D721Med (cell line): ENCODE data around the gene SCN4B.

Experiments used
- DNase-seq: peaks from one replicate; pipeline ENCODE4 v3.0.0; 2011; ENCODE audit warnings: low spot score; ENCODE audit not compliant: insufficient read length
- FAIRE-seq: peaks from 2 replicates; lab custom pipeline; 2011; peaks lifted over from hg19 to GRCh38; lab: Jason Lieb, UNC
- TF ChIP-seq, protein P1 (sequence below): IDR thresholded peaks from 2 replicates; pipeline ENCODE4 v1.5.1; 2012; ENCODE audit warnings: mild to moderate bottlenecking, control low read depth; ENCODE audit not compliant: insufficient read depth; ENCODE audit errors: missing control alignments

The SCN4B gene

DNA sequence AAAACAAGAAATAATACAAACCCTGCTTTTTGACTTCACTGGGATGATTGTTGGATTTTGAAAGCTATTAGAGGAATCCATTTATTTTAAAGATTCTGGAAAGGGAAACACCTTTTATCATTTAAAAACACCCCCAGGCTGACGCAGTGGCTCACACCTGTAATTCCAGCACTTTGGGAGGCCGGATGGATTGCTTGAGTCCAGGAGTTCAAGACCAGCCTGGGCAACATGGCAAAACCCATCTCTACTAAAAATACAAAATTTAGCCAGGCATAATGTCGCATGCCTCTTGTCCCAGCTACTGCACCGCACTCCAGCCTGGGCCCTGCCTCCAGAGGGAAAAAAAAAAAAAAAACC lies 24.1 kb upstream of the SCN4B start:
- TF ChIP-seq, protein P1, sequence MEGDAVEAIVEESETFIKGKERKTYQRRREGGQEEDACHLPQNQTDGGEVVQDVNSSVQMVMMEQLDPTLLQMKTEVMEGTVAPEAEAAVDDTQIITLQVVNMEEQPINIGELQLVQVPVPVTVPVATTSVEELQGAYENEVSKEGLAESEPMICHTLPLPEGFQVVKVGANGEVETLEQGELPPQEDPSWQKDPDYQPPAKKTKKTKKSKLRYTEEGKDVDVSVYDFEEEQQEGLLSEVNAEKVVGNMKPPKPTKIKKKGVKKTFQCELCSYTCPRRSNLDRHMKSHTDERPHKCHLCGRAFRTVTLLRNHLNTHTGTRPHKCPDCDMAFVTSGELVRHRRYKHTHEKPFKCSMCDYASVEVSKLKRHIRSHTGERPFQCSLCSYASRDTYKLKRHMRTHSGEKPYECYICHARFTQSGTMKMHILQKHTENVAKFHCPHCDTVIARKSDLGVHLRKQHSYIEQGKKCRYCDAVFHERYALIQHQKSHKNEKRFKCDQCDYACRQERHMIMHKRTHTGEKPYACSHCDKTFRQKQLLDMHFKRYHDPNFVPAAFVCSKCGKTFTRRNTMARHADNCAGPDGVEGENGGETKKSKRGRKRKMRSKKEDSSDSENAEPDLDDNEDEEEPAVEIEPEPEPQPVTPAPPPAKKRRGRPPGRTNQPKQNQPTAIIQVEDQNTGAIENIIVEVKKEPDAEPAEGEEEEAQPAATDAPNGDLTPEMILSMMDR: no peak
- DNase-seq: no peak
- no peak for FAIRE-seq

DNA sequence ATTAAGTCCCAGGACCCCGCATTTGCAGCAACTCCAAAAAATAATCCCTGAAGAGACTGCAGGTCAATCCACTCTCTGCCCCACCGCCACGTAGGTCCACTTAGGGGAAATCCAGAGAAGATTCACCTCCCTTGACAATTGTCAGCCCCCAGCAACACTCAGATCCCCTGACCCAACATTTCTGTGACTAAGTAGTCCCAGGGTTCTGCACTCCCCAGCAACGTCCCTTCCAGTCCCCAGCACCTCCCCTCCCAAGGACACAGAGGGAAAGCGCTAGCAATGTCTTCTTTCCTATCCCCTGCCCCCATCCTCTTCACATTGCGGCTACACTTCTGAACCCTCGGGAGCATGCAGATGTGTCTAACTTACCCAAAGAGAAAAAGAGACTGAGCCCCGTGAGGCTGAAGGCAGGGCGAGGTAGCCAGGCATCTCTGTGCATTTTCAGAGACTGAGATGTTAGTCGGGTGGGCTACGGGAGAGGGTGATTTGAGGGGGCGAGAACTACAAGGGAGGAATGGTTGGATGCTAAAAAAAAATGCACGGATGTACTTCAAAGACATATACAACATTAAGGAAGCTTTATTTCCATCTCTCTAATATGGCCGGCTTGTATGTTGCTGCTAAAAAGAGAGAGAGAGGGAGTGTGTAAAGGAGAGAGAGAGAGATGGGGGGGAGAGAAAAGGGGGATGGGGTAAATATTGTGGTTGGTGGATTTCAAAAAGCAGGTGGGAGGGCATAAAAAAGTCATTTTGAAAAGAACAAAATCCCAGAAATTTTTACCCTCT lies 23.6 kb upstream of the SCN4B start, which contains the start of gene SCN2B:
Gene SCN2B, minus strand, starts transcription at position 647 of the 785 bp plus-strand sequence. Its CDS starts 208 bp downstream, at position 439.
- FAIRE-seq: no peak
- TF ChIP-seq, protein P1: no peak
- DNase-seq: no peak

DNA sequence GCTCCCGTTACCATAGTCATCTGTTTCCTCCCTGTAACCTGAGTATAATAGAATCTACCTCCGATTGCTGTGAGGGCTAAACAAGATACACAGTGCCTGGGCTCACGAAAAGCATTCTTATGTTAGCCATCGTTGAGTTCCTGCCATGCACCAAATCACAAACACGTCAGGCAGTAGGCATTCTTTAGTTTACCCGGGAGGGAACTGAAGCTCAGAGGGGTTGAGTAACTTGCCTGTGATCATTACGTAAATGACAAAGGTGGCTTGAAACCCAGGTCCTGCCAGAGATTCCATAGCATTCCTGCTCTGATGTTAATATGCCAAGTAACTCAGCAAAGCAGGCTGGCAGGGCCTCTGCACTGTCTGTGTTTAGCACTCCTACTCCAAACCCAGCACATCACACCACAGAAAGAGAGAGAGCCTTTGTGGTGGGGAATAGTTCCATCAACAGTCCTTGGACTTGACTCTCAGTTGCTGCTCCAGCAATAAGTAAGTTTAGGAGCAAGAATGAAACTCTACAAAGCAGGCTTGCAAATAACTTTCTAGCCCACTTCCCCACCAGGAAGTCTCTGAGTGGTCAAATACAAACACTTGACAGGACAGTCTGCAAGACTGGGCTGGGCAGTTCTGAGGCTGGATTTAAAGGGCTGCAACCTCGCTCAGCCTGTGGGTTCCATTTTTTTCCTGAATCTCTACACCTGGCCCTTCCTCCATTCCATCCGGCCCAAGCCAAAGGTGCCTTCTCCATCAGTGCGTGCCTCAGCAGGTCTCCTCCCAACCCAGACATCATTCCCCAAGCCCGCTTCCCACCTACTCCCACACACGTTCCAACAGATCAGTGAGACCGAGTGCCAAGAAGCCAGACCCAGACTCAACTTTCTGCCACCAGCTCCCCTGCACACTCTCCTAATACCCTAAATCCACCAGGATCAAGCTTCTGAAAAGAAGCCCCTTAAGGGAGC lies 22.7 kb upstream of the SCN4B start:
- TF ChIP-seq, protein P1: no peak
- no peak for DNase-seq
- FAIRE-seq: no peak

DNA sequence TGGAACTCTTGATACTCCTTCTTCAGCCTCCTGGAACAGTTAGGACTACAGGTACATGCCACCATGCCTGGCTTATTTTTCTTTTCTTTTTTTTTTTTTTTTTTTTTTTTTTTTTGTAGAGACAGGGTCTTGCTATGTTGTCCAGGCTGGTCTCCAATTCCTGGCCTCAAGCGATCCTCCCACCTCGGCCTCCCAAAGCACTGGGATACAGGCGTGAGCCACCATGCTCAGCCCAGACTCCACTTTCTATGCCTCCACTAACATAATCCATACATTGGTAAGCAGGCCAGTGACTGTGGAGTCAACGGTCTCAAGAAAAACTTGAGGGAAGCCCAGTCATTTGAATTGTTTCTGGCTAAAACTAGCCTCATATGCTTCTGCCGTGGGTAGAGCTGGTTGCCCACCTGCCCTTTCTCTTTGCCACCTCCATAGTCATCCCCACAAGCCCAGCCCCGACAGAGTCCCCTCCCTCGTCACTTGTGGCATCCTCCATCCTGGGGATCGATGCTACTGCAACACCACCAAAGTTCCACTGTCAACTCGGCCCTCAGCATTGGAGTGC lies 21.5 kb upstream of the SCN4B start:
- FAIRE-seq (no peak), DNase-seq (no peak)
- TF ChIP-seq, protein P1: no peak

DNA sequence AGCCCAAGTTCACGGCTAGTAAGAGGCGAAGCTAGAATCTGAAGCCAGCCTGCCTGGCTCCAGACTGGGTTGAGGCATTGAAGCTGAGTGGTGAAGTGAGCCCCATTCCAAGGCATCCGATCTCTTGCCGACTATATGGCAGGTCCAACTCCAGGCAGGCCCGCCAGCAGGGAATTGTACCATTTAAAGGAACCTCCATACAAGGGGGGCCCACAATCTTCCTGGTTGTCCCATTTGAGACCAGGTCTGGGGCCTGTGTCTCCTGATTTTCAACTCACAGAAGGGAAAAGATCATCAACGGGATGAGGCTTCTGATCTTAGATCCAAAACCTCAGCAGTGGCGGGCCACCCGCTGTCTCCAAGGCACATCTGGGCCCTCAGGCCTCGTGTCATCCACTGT lies 19.7 kb upstream of the SCN4B start:
- TF ChIP-seq, protein P1: no peak
- FAIRE-seq (no peak), DNase-seq (no peak)

DNA sequence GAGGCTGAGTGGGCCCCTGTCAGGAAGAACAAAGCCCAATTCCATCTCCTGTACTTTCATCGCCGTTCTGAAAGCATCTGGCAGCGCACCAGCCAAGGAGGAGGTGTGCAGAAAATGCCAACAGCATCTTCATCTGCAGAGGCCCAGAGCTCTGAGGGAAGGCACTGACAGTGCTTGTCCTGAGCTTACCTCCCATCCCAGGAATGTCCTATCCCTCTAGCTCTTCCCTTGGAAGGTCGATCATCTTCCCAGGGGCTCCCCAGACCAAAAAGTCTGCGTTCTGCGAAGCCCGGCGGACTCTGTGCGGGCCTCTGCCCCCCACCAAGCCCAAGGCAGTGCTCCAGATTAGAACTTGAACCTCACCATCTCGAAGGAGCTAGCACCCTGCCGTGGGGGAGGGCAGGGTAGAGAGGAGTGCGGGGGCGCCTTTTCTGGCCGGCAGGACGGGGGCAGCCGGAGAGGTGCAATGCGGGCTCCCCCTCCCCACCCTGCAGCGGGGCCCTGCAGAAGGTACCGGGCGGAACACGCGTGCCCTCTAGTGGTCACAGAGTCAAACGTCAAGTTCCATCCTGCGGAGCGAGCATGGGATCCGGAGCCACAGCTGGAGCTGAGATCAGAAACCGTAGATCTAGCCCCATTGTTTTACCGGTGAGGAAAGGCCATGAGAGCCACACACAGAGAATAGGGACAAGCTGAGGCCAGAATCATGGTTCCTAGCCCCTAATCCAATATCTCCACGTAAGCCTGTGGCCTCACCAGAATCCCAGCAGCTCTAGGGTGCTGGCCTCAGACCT lies 18.8 kb upstream of the SCN4B start:
- TF ChIP-seq, protein P1: peak; percentile 81
- DNase-seq (peak; percentile 95), FAIRE-seq (peak; percentile 16)
